Fibroblast of pulmonary artery (primary cell): ENCODE measurements around the gene STOML3.
A peak's percentile ranks its signal among the peaks of the same experiment; 100 is the strongest.

Experiments used
- DNase-seq: peaks from one replicate; pipeline ENCODE4 v3.0.0-alpha.2; 2010; ENCODE audit warnings: low read depth
- H3K4me3 ChIP-seq: replicated peaks from 2 replicates; pipeline ENCODE4 v1.5.1; 2011; ENCODE audit warnings: low read depth, mild to moderate bottlenecking, control low read depth, low read length, moderate library complexity
- TF ChIP-seq, protein P1 (sequence below): IDR thresholded peaks from 2 replicates; pipeline ENCODE4 v1.5.1; 2011; ENCODE audit warnings: mild to moderate bottlenecking, control low read depth, low read length, inconsistent platforms; ENCODE audit errors: missing control alignments

Gene STOML3

DNA sequence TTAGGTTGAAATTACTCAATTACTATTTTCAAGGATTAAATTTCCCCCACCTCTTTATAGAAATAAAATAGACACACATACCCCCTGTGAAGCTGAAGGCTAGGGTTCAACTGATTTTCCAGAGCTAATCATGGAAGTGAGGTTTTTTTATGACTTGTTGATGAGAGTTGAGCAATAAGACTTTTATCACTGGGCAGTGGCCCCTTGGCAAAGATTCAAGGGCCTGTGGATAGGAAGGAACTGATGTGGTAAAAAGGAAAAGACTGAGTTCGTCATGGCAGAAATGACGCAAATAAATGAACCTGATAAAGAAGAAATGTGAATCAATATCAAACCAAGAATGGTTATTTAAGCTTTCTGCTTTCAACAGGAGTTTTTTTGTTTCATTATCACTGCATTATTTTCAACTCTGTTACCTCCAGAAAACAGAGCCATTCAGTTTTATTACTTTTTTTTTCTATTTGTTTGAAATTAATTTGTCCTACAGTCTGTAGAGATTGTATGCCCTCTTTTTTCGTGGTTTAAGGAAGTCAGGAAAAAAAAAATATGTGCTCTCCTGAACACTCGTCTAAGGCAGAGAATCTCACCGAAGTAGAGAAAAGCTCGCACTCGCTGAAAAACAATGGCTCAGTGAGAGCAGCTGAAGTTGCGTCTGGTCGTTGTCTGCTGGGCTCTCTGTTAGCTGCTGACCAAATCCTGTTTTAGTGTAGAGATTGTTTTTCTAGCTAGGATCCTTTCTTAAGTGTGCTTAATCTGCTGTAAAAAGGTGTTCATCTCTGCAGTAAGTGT, 38.9 kb downstream of the STOML3 start:
- H3K4me3 ChIP-seq, result peak overlapping the region; percentile 3
- DNase-seq, result peak; percentile 56
- TF ChIP-seq, protein P1, sequence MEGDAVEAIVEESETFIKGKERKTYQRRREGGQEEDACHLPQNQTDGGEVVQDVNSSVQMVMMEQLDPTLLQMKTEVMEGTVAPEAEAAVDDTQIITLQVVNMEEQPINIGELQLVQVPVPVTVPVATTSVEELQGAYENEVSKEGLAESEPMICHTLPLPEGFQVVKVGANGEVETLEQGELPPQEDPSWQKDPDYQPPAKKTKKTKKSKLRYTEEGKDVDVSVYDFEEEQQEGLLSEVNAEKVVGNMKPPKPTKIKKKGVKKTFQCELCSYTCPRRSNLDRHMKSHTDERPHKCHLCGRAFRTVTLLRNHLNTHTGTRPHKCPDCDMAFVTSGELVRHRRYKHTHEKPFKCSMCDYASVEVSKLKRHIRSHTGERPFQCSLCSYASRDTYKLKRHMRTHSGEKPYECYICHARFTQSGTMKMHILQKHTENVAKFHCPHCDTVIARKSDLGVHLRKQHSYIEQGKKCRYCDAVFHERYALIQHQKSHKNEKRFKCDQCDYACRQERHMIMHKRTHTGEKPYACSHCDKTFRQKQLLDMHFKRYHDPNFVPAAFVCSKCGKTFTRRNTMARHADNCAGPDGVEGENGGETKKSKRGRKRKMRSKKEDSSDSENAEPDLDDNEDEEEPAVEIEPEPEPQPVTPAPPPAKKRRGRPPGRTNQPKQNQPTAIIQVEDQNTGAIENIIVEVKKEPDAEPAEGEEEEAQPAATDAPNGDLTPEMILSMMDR, result no peak

DNA sequence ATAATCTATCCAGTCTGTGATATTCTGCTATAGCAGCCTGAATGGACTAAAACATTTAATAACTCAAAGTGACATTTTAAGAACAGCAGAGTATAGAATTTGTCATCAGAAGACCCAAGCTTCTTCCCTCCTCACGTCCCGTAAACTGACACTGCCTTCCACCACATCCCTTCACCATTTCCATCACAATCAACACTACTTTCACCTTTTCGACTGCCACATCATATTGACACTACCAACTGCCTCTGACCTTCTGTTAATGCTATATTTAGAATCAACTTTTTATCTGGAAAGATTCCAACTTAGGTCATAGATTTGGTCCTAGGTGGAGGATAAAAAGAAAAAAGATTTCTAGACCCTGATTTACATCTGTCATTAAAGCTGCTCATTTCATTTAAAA, 39.6 kb downstream of the STOML3 start:
- DNase-seq, result no peak
- TF ChIP-seq, protein P1, result no peak
- H3K4me3 ChIP-seq, result no peak overlapping the region

DNA sequence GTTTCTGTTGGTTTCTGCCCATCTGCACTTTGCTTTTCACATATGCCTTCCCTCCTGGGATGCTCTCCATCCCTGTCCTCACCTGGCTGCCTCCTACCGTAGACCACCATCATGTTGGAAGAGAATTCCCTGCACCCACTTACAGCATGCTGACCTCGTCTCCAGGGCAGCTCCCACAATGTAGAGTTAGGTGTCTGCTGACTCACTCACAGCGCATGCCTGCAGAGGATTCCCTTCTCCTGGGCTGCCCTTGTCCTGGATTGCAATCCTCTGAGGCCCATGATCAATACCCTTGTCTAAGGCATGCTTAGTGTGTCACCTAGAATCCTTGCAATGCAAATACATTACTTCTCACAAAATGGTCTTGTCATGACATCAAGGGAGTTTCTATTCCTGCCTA, 43.6 kb downstream of the STOML3 start:
- no peak for DNase-seq
- H3K4me3 ChIP-seq, result no peak overlapping the region
- TF ChIP-seq, protein P1, result no peak

DNA sequence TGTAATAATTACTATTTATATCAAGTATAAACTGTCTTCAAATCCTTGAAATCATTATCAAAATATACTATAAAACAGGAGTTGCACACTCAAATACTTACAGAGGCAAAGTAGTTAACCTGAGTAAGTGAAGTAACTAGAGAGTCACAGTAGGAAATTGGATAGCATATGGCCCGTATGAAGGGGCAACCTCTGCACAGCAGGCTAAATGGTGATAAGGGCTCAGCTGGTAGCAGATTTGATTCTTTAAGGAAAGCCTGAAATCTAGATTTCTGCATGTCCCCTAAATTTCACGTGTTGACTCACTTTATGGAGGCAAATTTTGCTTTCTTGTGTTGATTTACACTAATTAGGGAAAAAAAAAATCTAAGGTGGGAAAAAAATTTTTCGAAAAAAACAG, 46.4 kb downstream of the STOML3 start:
- no peak for DNase-seq
- TF ChIP-seq, protein P1, result no peak
- H3K4me3 ChIP-seq, result no peak overlapping the region

DNA sequence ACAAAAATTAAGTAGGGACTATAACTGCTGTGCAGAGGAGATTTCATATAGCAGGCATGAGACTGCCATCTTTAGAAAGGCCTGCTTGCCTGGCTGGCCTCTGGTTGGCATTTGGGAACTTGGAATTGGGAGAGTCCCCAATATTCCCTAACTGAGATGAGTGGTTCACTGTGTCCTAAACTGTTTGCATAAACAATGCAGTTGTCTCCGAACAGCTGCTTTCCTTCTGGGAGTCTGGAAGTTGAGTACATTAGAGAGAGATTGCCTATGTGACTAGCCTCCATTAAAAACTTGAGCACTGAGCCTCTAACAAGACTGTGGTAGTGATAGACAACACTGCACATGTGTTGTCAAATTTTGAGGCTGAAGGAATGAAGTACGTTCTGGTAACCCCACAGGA, 47.4 kb downstream of the STOML3 start:
- TF ChIP-seq, protein P1, result no peak
- no peak for DNase-seq
- H3K4me3 ChIP-seq, result no peak overlapping the region

DNA sequence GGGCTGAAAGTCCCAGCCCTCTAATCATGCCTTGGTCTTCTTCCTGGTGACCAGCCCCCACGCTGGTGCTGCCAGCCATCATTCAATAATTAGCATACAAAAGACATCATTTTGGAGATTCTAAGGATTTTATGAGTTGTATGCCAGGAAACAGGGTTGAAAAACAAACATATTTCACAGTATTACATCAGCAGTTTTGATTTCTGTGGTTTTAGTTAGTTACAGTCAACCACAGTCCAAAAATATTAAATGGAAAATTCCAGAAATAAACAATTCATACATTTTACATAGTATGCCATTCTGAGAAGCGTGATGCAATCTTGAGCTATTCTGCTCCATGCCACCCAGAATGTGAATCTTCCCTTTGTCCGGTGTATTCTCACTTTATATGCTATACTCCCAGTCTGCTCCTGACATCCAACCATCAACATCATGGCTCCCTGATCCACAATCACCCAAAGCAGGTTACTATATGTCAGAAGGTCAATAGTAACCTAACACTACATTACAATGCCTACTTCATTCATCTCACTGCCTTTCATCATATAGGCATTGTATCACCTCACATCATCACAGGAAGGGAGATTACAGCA, 49.2 kb downstream of the STOML3 start:
- TF ChIP-seq, protein P1, result no peak
- no peak overlapping the region for H3K4me3 ChIP-seq
- peak; percentile 21 for DNase-seq
